Measurements from ENCODE around the gene VSIR.

VSIR gene

DNA sequence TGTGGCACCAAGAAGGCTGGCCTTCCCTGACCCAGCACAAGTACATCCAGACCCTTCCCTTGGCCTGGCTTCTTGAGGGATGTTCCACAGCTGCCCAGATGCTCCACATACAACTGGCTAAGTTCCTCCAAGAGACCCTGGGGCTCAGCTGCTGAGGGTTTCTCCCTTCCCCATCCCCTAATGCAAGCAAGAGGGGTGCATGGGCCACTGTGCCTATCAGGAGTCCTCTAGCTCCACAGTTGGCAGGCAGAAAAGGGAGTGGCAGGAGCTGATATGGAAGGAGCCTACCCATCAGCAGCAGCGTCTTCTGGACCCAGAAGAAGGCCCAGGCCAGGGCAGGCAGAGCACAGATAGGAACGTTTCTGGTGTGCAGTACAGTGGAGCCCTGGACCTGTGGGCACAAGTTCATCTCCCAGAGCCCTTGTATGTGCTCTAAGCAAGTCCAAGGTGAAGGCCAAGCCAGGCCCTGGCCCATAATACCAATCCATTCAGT is 26.2 kb downstream of the VSIR start:
- TF ChIP-seq, protein P1, sequence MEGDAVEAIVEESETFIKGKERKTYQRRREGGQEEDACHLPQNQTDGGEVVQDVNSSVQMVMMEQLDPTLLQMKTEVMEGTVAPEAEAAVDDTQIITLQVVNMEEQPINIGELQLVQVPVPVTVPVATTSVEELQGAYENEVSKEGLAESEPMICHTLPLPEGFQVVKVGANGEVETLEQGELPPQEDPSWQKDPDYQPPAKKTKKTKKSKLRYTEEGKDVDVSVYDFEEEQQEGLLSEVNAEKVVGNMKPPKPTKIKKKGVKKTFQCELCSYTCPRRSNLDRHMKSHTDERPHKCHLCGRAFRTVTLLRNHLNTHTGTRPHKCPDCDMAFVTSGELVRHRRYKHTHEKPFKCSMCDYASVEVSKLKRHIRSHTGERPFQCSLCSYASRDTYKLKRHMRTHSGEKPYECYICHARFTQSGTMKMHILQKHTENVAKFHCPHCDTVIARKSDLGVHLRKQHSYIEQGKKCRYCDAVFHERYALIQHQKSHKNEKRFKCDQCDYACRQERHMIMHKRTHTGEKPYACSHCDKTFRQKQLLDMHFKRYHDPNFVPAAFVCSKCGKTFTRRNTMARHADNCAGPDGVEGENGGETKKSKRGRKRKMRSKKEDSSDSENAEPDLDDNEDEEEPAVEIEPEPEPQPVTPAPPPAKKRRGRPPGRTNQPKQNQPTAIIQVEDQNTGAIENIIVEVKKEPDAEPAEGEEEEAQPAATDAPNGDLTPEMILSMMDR (IDR thresholded peaks at IDR 0.05; ENCODE audit: poor library complexity, severe bottlenecking), result no peak
- H3K27ac ChIP-seq (ENCODE audit: poor library complexity, severe bottlenecking), result no peak overlapping the region
- no peak for DNase-seq (ENCODE audit: low spot score)

DNA sequence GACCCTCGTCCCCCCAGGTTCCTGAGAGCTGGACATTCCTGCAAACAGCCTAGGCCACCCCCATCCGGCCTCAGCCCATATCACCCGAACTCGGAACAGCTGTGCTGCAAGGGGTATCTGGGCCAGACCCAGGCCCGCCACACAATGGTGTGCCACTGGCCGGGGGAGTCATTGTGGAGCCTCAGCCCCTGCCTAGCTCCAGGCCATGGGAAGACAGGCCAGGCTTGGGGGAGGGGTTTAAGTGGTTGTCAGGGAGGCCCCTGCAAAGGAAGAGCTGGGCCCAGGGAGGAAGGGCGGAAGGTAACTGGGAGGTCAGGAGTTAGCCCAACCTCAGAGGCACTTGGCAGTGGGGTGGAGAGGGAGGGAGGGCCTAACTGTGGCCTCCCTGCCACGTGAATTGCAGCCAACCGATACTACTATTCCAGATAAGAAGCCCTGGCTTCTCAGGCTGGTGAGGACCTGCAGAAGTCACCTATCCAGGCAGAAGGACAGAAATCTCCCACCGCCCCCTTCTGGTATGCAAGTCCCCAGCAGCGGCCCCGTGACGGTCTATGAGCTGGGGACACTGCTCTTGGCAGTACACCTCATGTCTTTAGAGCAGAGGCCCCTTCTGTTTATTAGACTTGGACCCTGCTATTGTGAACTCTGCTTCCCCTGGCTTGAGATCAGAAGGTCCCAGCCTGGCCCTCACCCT is 26.8 kb downstream of the VSIR start:
- H3K27ac ChIP-seq (ENCODE audit: poor library complexity, severe bottlenecking), result no peak overlapping the region
- peaks cover 7% of the 10 kb centered on the region for H3K4me1 ChIP-seq (ENCODE audit: insufficient read depth, poor library complexity, severe bottlenecking)
- TF ChIP-seq, protein P1 (IDR thresholded peaks at IDR 0.05; ENCODE audit: poor library complexity, severe bottlenecking), result no peak

More for the DNA sequence above, 26.2 kb downstream of the VSIR start:
- peaks cover 7% of the 10 kb centered on the region for H3K4me1 ChIP-seq (ENCODE audit: insufficient read depth, poor library complexity, severe bottlenecking)
- no peak overlapping the region for H3K4me3 ChIP-seq (ENCODE audit: severe bottlenecking)
- H3K9me3 ChIP-seq (ENCODE audit: severe bottlenecking), result no peaks in the 10 kb centered on the region
- ATAC-seq (ENCODE audit: low read depth), result no peak
- H3K27me3 ChIP-seq (ENCODE audit: insufficient read depth, poor library complexity, severe bottlenecking), result no peaks in the 10 kb centered on the region
- no peaks in the 10 kb centered on the region for H3K36me3 ChIP-seq (ENCODE audit: low read depth)

DNA sequence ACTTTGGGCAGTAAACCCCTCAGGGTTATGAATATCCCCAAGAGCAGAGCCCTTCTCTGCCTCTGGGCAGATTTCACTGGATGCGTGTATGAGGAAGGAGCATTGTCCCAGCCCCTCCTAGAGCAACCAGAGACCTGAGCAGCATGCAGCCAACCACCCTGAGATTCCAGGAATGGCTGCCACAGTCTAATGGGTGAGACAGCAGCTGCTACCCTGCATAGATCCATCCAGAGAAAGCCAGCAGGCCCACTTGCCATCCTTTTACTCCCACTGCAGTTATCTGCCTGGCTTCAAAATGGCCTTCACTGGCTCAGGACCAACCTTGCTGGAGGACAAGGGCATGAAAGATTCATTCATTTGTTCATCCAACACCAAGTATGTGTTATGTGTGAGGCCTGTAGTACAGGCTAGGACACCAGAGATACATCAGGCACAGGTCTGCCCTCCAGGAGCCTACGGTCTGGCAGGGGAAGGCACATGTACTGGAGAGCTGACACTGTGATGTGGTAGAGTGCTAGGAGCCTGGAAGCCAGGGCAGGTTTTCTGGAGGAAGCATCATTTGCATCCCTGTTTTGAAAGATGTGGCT is 27.6 kb downstream of the VSIR start:
- Histone ChIP-seq H3K27me3 (ENCODE audit: insufficient read depth, poor library complexity, severe bottlenecking) (no peaks in the 10 kb centered on the region), H3K9me3 (ENCODE audit: severe bottlenecking) (no peaks in the 10 kb centered on the region), H3K4me1 (ENCODE audit: insufficient read depth, poor library complexity, severe bottlenecking) (peaks cover 7% of the 10 kb centered on the region), H3K27ac (ENCODE audit: poor library complexity, severe bottlenecking) (no peak overlapping the region), H3K4me3 (ENCODE audit: severe bottlenecking) (no peak overlapping the region), H3K36me3 (ENCODE audit: low read depth) (no peaks in the 10 kb centered on the region)
- TF ChIP-seq, protein P1 (IDR thresholded peaks at IDR 0.05; ENCODE audit: poor library complexity, severe bottlenecking), result no peak
- ATAC-seq (ENCODE audit: low read depth), result no peak
- no peak for DNase-seq (ENCODE audit: low spot score)

More for the DNA sequence above, 26.8 kb downstream of the VSIR start:
- ATAC-seq (ENCODE audit: low read depth), result no peak
- Histone ChIP-seq H3K27me3 (ENCODE audit: insufficient read depth, poor library complexity, severe bottlenecking) (no peaks in the 10 kb centered on the region), H3K4me3 (ENCODE audit: severe bottlenecking) (no peak overlapping the region), H3K36me3 (ENCODE audit: low read depth) (no peaks in the 10 kb centered on the region), H3K9me3 (ENCODE audit: severe bottlenecking) (no peaks in the 10 kb centered on the region)
- no peak for DNase-seq (ENCODE audit: low spot score)

DNA sequence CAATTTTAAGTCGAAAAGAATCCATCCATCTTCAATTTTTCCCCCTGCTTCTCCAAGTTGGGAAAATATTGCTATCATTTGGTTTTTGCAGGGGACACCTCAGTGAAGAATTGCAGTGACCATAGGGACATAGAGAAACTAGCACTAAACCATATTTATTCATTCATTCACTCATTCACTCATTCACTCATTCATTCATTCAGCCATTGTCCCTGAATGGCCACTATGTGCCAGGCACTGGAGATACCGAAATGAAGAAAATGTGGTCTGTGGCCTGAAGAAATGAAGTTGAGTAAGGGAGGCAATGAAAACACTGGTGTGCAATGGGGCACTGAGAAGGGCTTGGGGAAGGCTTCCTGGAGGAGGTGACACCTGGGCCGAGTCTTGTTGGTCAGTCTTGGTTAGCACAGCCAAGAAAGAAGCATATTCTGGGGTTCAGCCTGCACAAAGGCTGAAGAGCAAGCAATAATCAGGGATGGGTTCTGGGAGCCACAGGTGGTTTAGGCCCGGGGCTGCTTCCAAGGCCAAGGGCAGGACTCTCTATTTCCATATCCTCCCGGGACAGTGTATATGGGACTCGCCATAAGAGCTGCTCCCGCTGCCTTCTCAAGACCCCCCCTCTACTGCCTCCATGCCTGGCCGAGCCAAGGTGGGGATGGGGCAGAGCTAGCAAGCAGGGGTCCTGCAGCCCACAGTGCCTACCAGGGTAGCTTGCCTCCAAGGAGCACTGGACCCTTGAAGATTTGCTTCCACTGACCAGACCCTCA is 28.2 kb downstream of the VSIR start:
- H3K4me3 ChIP-seq (ENCODE audit: severe bottlenecking), result no peak overlapping the region
- no peaks in the 10 kb centered on the region for H3K9me3 ChIP-seq (ENCODE audit: severe bottlenecking)
- H3K27ac ChIP-seq (ENCODE audit: poor library complexity, severe bottlenecking), result no peak overlapping the region
- TF ChIP-seq, protein P1 (IDR thresholded peaks at IDR 0.05; ENCODE audit: poor library complexity, severe bottlenecking), result no peak
- no peak for DNase-seq (ENCODE audit: low spot score)
- H3K27me3 ChIP-seq (ENCODE audit: insufficient read depth, poor library complexity, severe bottlenecking), result no peaks in the 10 kb centered on the region
- no peak for ATAC-seq (ENCODE audit: low read depth)
- H3K36me3 ChIP-seq (ENCODE audit: low read depth), result no peaks in the 10 kb centered on the region
- H3K4me1 ChIP-seq (ENCODE audit: insufficient read depth, poor library complexity, severe bottlenecking), result peaks cover 10% of the 10 kb centered on the region
